ENCODE data around the gene TRPM2. TPM values are rescaled to one million over a fixed set of nuclear protein-coding genes. Genes with fewer than 3 reads are reported as not detected.
"Not testable (repeated sequence)": the region's sequence is repeated elsewhere in the genome, so short reads cannot be mapped to it uniquely, and the experiment has no call there.

The TRPM2 gene
- total RNA-seq, 1 donor = 0.36 TPM

GRCh38 chr21:44479556-44480199 is 126.3 kb downstream of the TRPM2 start:
- H4K20me1 ChIP-seq (ENCODE audit: insufficient read depth, low read length); DNase-seq (ENCODE audit: insufficient read length, low spot score, missing footprints); H3K79me2 ChIP-seq (ENCODE audit: insufficient read depth, low read length); H2AFZ ChIP-seq (ENCODE audit: low read length); H3K4me3 ChIP-seq (ENCODE audit: insufficient read depth, low read length); H3K27ac ChIP-seq (ENCODE audit: low read depth, low read length); H3K4me1 ChIP-seq (ENCODE audit: insufficient read depth, low read length); H3K4me2 ChIP-seq (ENCODE audit: insufficient read depth, low read length); H3K36me3 ChIP-seq (ENCODE audit: insufficient read depth, low read length); H3K9me3 ChIP-seq (ENCODE audit: low read depth, low read length): not testable (repeated sequence)
- peaks cover 20% of the 10 kb centered on the region for H3K27me3 ChIP-seq (ENCODE audit: insufficient read depth, low read length)
- TF ChIP-seq CTCF (IDR thresholded peaks at IDR 0.05; ENCODE audit: extremely low read depth, low read depth, low read length) = peak; percentile 45

- no peak overlapping the region for H3K4me2 ChIP-seq (ENCODE audit: insufficient read depth, low read length)
- no peak for TF ChIP-seq CTCF (IDR thresholded peaks at IDR 0.05; ENCODE audit: extremely low read depth, low read depth, low read length)
Observed at GRCh38 chr21:44480200-44481053, 127.0 kb downstream of the TRPM2 start.

GRCh38 chr21:44482581-44483287 is 129.3 kb downstream of the TRPM2 start:
- Histone ChIP-seq H3K4me3 (ENCODE audit: insufficient read depth, low read length) (no peak overlapping the region), H3K79me2 (ENCODE audit: insufficient read depth, low read length) (no peaks in the 10 kb centered on the region), H3K4me2 (ENCODE audit: insufficient read depth, low read length) (no peak overlapping the region), H3K27ac (ENCODE audit: low read depth, low read length) (no peak overlapping the region), H3K27me3 (ENCODE audit: insufficient read depth, low read length) (peaks cover 13% of the 10 kb centered on the region), H3K9me3 (ENCODE audit: low read depth, low read length) (no peaks in the 10 kb centered on the region), H3K36me3 (ENCODE audit: insufficient read depth, low read length) (no peaks in the 10 kb centered on the region), H2AFZ (ENCODE audit: low read length) (no peak overlapping the region), H3K4me1 (ENCODE audit: insufficient read depth, low read length) (no peaks in the 10 kb centered on the region), H4K20me1 (ENCODE audit: insufficient read depth, low read length) (no peaks in the 10 kb centered on the region)
- no peak for TF ChIP-seq CTCF (IDR thresholded peaks at IDR 0.05; ENCODE audit: extremely low read depth, low read depth, low read length)
- DNase-seq (ENCODE audit: insufficient read length, low spot score, missing footprints) = no peak

More at GRCh38 chr21:44480200-44481053, 127.0 kb downstream of the TRPM2 start:
- Histone ChIP-seq H3K36me3 (ENCODE audit: insufficient read depth, low read length) (no peaks in the 10 kb centered on the region), H3K79me2 (ENCODE audit: insufficient read depth, low read length) (no peaks in the 10 kb centered on the region), H3K4me3 (ENCODE audit: insufficient read depth, low read length) (no peak overlapping the region), H2AFZ (ENCODE audit: low read length) (no peak overlapping the region), H3K27ac (ENCODE audit: low read depth, low read length) (no peak overlapping the region), H3K27me3 (ENCODE audit: insufficient read depth, low read length) (peaks cover 20% of the 10 kb centered on the region), H3K9me3 (ENCODE audit: low read depth, low read length) (no peaks in the 10 kb centered on the region), H3K4me1 (ENCODE audit: insufficient read depth, low read length) (no peaks in the 10 kb centered on the region), H4K20me1 (ENCODE audit: insufficient read depth, low read length) (no peaks in the 10 kb centered on the region)
- peak; percentile 55 for DNase-seq (ENCODE audit: insufficient read length, low spot score, missing footprints)

Data from osteoblast (primary cell).